ENCODE data around the gene CCDC149. TPM values are rescaled to one million over a fixed set of nuclear protein-coding genes. Genes with fewer than 3 reads are reported as not detected.

Gene CCDC149
- total RNA-seq, result under 1 TPM; 0.19 to 0.24 TPM

- Mint-ChIP-seq H3K27me3 (ENCODE audit: low read depth) (peaks cover 31% of the 10 kb centered on the region), H3K27ac (no peak within 1 kb of the TSS), H3K4me3 (peak within 1 kb of the TSS; percentile 55), H3K9me3 (peaks cover 4 to 6% of the 10 kb centered on the region in 2 donors), H3K4me1 (ENCODE audit: low read depth) (no peaks in the 10 kb centered on the region), H3K36me3 (ENCODE audit: insufficient read depth in 2 of 2) (peaks cover 4 to 6% of the 10 kb centered on the region in 2 donors)
- peak; percentile 58 to 63 for ATAC-seq (replicated peaks in 1 of 2)
- DNase-seq, result peak; percentile 3 to 4
These were observed at the start of gene CCDC149 for GRCh38 chr4:24912252-24913118. CCDC149 (minus strand) TSS chr4:24913042; CDS start chr4:24912864, 178 bp downstream.

- peaks cover 3 to 4% of the 10 kb centered on the region in 2 donors for H3K9me3 Mint-ChIP-seq
- ATAC-seq (replicated peaks in 1 of 2), result no peak
- no peaks in the 10 kb centered on the region for H3K4me1 Mint-ChIP-seq (ENCODE audit: low read depth)
- no peak overlapping the region for H3K4me3 Mint-ChIP-seq
- H3K36me3 Mint-ChIP-seq (ENCODE audit: insufficient read depth in 2 of 2), result peaks cover 0 to 2% of the 10 kb centered on the region in 2 donors
- no peak overlapping the region for H3K27ac Mint-ChIP-seq
- no peaks in the 10 kb centered on the region for H3K27me3 Mint-ChIP-seq (ENCODE audit: low read depth)
- DNase-seq, result no peak
These were observed 45.0 kb upstream of the CCDC149 start for GRCh38 chr4:24957886-24958285.

GRCh38 chr4:24956763-24957162 is 43.9 kb upstream of the CCDC149 start:
- Mint-ChIP-seq H3K4me1 (ENCODE audit: low read depth) (no peaks in the 10 kb centered on the region), H3K27me3 (ENCODE audit: low read depth) (no peaks in the 10 kb centered on the region), H3K36me3 (ENCODE audit: insufficient read depth in 2 of 2) (peaks cover 0 to 2% of the 10 kb centered on the region in 2 donors), H3K4me3 (no peak overlapping the region), H3K9me3 (peaks cover 3 to 4% of the 10 kb centered on the region in 2 donors), H3K27ac (no peak overlapping the region)
- DNase-seq, result no peak
- ATAC-seq (replicated peaks in 1 of 2), result no peak

- H3K4me1 Mint-ChIP-seq (ENCODE audit: low read depth), result no peaks in the 10 kb centered on the region
- H3K36me3 Mint-ChIP-seq (ENCODE audit: insufficient read depth in 2 of 2), result peaks cover 0 to 2% of the 10 kb centered on the region in 2 donors
- no peaks in the 10 kb centered on the region for H3K27me3 Mint-ChIP-seq (ENCODE audit: low read depth)
These were observed 43.2 kb upstream of the CCDC149 start for GRCh38 chr4:24956091-24956490.

GRCh38 chr4:24952667-24953066 is 39.8 kb upstream of the CCDC149 start:
- H3K27me3 Mint-ChIP-seq (ENCODE audit: low read depth), result no peaks in the 10 kb centered on the region
- no peak overlapping the region for H3K4me3 Mint-ChIP-seq
- no peaks in the 10 kb centered on the region for H3K4me1 Mint-ChIP-seq (ENCODE audit: low read depth)
- ATAC-seq (replicated peaks in 1 of 2), result no peak
- H3K9me3 Mint-ChIP-seq, result peaks cover 0 to 7% of the 10 kb centered on the region in 2 donors
- peaks cover 0 to 2% of the 10 kb centered on the region in 2 donors for H3K36me3 Mint-ChIP-seq (ENCODE audit: insufficient read depth in 2 of 2)
- DNase-seq, result no peak
- no peak overlapping the region for H3K27ac Mint-ChIP-seq

More at GRCh38 chr4:24956091-24956490, 43.2 kb upstream of the CCDC149 start:
- ATAC-seq (replicated peaks in 1 of 2), result no peak
- H3K4me3 Mint-ChIP-seq, result no peak overlapping the region
- DNase-seq, result no peak
- peaks cover 3 to 4% of the 10 kb centered on the region in 2 donors for H3K9me3 Mint-ChIP-seq
- no peak overlapping the region for H3K27ac Mint-ChIP-seq

GRCh38 chr4:24949970-24950369 is 37.1 kb upstream of the CCDC149 start:
- Mint-ChIP-seq H3K4me3 (no peak overlapping the region), H3K36me3 (ENCODE audit: insufficient read depth in 2 of 2) (peaks cover 0 to 2% of the 10 kb centered on the region in 2 donors), H3K9me3 (peaks cover 0 to 9% of the 10 kb centered on the region in 2 donors), H3K27ac (no peak overlapping the region), H3K4me1 (ENCODE audit: low read depth) (no peaks in the 10 kb centered on the region), H3K27me3 (ENCODE audit: low read depth) (no peaks in the 10 kb centered on the region)
- DNase-seq (no peak), ATAC-seq (replicated peaks in 1 of 2) (no peak)

GRCh38 chr4:24937917-24938281 is 25.1 kb upstream of the CCDC149 start:
- peaks cover 1% of the 10 kb centered on the region for H3K27me3 Mint-ChIP-seq (ENCODE audit: low read depth)
- DNase-seq (no peak), ATAC-seq (replicated peaks in 1 of 2) (no peak)
- no peak overlapping the region for H3K27ac Mint-ChIP-seq
- no peak overlapping the region for H3K4me3 Mint-ChIP-seq
- H3K4me1 Mint-ChIP-seq (ENCODE audit: low read depth), result no peaks in the 10 kb centered on the region
- H3K36me3 Mint-ChIP-seq (ENCODE audit: insufficient read depth in 2 of 2), result peaks cover 2 to 4% of the 10 kb centered on the region in 2 donors
- H3K9me3 Mint-ChIP-seq, result peaks cover 15 to 24% of the 10 kb centered on the region in 2 donors

- Mint-ChIP-seq H3K27me3 (ENCODE audit: low read depth) (peaks cover 7% of the 10 kb centered on the region), H3K4me3 (no peak overlapping the region), H3K4me1 (ENCODE audit: low read depth) (no peaks in the 10 kb centered on the region), H3K27ac (no peak overlapping the region), H3K36me3 (ENCODE audit: insufficient read depth in 2 of 2) (peaks cover 2 to 4% of the 10 kb centered on the region in 2 donors), H3K9me3 (peaks cover 15 to 25% of the 10 kb centered on the region in 2 donors)
- no peak for ATAC-seq (replicated peaks in 1 of 2)
- DNase-seq, result no peak
These were observed 24.5 kb upstream of the CCDC149 start for GRCh38 chr4:24937176-24937916.

- no peak overlapping the region for H3K4me3 Mint-ChIP-seq
- peaks cover 15 to 25% of the 10 kb centered on the region in 2 donors for H3K9me3 Mint-ChIP-seq
- no peaks in the 10 kb centered on the region for H3K4me1 Mint-ChIP-seq (ENCODE audit: low read depth)
- peaks cover 2 to 4% of the 10 kb centered on the region in 2 donors for H3K36me3 Mint-ChIP-seq (ENCODE audit: insufficient read depth in 2 of 2)
- ATAC-seq (replicated peaks in 1 of 2) (no peak), DNase-seq (no peak)
- H3K27ac Mint-ChIP-seq, result no peak overlapping the region
- peaks cover 10% of the 10 kb centered on the region for H3K27me3 Mint-ChIP-seq (ENCODE audit: low read depth)
These were observed 23.0 kb upstream of the CCDC149 start for GRCh38 chr4:24935856-24936255.

GRCh38 chr4:24934311-24934710 is 21.5 kb upstream of the CCDC149 start:
- ATAC-seq (replicated peaks in 1 of 2) (no peak), DNase-seq (no peak)
- Mint-ChIP-seq H3K36me3 (ENCODE audit: insufficient read depth in 2 of 2) (peaks cover 0 to 4% of the 10 kb centered on the region in 2 donors), H3K27ac (no peak overlapping the region), H3K9me3 (peaks cover 11 to 18% of the 10 kb centered on the region in 2 donors), H3K27me3 (ENCODE audit: low read depth) (peaks cover 10% of the 10 kb centered on the region), H3K4me1 (ENCODE audit: low read depth) (no peaks in the 10 kb centered on the region), H3K4me3 (no peak overlapping the region)

- Mint-ChIP-seq H3K36me3 (ENCODE audit: insufficient read depth in 2 of 2) (peaks cover 0 to 4% of the 10 kb centered on the region in 2 donors), H3K4me1 (ENCODE audit: low read depth) (no peaks in the 10 kb centered on the region), H3K4me3 (no peak overlapping the region), H3K9me3 (peaks cover 11 to 18% of the 10 kb centered on the region in 2 donors), H3K27me3 (ENCODE audit: low read depth) (peaks cover 12% of the 10 kb centered on the region), H3K27ac (no peak overlapping the region)
- no peak for DNase-seq
- no peak for ATAC-seq (replicated peaks in 1 of 2)
These were observed 20.9 kb upstream of the CCDC149 start for GRCh38 chr4:24933684-24934275.

- Mint-ChIP-seq H3K36me3 (ENCODE audit: insufficient read depth in 2 of 2) (peaks cover 0 to 4% of the 10 kb centered on the region in 2 donors), H3K9me3 (peaks cover 11 to 15% of the 10 kb centered on the region in 2 donors), H3K4me3 (no peak overlapping the region), H3K4me1 (ENCODE audit: low read depth) (no peaks in the 10 kb centered on the region), H3K27ac (no peak overlapping the region), H3K27me3 (ENCODE audit: low read depth) (peaks cover 20% of the 10 kb centered on the region)
- DNase-seq, result no peak
- no peak for ATAC-seq (replicated peaks in 1 of 2)
These were observed 19.8 kb upstream of the CCDC149 start for GRCh38 chr4:24932515-24933225.

Measured in activated T-cell treated with anti-CD3 and anti-CD28 coated beads, Interleukin-2, amount 50 U/mL, for 72 hours (primary cell).